Measurements from ENCODE around the gene HNRNPAB.

HNRNPAB gene

DNA sequence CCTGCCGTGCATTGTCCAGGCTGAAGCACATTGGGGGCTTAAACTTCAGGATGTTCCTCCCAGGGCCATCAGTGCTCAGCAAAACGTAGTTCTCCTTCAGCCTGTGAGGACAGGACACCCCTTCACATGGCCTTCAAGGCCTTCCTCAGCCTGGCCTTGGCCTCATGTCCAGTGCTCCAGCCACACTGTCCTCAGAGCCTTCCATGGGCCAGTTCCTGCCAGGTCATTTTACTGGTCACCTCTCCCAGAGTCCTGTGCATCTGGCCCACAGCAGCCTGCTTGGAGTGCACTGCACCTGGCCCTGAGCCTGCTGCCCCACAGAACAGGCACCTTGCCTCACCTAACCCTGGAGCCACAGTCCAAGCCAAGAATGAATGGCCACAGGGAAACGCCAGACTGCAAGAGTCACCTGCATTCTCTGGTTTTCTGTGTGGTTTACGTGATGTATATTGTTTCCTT lies 8.7 kb downstream of the HNRNPAB start:
- Histone ChIP-seq H4K91ac (ENCODE audit: low read depth, low read length) (no peak overlapping the region), H3K9ac (ENCODE audit: low read length) (no peak overlapping the region), H2AFZ (ENCODE audit: insufficient read depth, low read length, poor library complexity) (no peak overlapping the region), H3K4ac (ENCODE audit: low read depth, low read length) (no peak overlapping the region), H3K27ac (ENCODE audit: low read depth, low read length) (no peak overlapping the region), H2AK5ac (ENCODE audit: low read length) (no peak overlapping the region), H2BK12ac (ENCODE audit: low read length) (no peak overlapping the region), H3K4me1 (ENCODE audit: control insufficient read depth in 1 of 2, insufficient read depth in 2 of 2, low read length in 2 of 2) (peaks cover 0 to 3% of the 10 kb centered on the region in 2 experiments), H3K14ac (ENCODE audit: low read length) (no peak overlapping the region), H3K23ac (ENCODE audit: low read length) (no peak overlapping the region), H3K4me3 (ENCODE audit: low read depth, low read length) (no peak overlapping the region), H3K27me3 (ENCODE audit: insufficient read depth, low read length) (no peaks in the 10 kb centered on the region), H2BK5ac (ENCODE audit: low read depth, low read length, poor library complexity) (no peak overlapping the region), H3K79me1 (ENCODE audit: low read length) (no peaks in the 10 kb centered on the region), H3K79me2 (ENCODE audit: control insufficient read depth, insufficient read depth, low read length, poor library complexity) (no peaks in the 10 kb centered on the region), H3K18ac (ENCODE audit: low read length) (no peak overlapping the region), H4K8ac (ENCODE audit: low read depth, low read length) (no peak overlapping the region), H4K12ac (ENCODE audit: low read depth, low read length) (peak overlapping the region; percentile 9), H3K36me3 (ENCODE audit: control insufficient read depth in 1 of 2, insufficient read depth in 2 of 2, low read length in 2 of 2) (peaks cover 76 to 85% of the 10 kb centered on the region in 2 experiments), H3K4me2 (ENCODE audit: low read length) (no peak overlapping the region), H2BK120ac (ENCODE audit: insufficient read depth, low read length, poor library complexity) (no peak overlapping the region), H3K9me3 (ENCODE audit: insufficient read depth, low read depth, low read length) (peaks cover 1% of the 10 kb centered on the region)
- no CpG with 5 or more reads among the region's 4 CpGs for WGBS (ENCODE audit: extremely low coverage, insufficient coverage, insufficient read length)
- peak; percentile 49 to 54 for DNase-seq

DNA sequence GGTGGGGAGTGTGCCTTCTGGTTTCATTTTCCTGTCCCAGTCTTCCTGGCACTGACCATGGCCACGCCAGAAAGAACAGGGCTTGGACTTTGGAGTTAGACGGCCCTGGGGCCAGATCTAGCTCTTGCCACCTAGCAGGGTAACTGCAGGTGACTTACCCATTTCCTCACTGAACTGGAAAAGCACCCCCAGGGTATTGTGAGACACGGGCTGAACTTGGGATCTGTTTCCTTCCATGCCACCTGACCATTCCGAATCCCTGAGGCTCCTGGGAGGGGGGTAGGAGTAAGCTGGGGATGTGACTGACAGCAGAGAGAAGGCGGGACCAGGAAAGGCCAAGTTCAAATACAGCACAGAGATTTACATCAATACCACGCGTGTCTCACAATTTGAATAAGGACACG lies 9.4 kb downstream of the HNRNPAB start:
- Histone ChIP-seq H3K79me2 (ENCODE audit: control insufficient read depth, insufficient read depth, low read length, poor library complexity) (no peaks in the 10 kb centered on the region), H3K9ac (ENCODE audit: low read length) (no peak overlapping the region)

DNA sequence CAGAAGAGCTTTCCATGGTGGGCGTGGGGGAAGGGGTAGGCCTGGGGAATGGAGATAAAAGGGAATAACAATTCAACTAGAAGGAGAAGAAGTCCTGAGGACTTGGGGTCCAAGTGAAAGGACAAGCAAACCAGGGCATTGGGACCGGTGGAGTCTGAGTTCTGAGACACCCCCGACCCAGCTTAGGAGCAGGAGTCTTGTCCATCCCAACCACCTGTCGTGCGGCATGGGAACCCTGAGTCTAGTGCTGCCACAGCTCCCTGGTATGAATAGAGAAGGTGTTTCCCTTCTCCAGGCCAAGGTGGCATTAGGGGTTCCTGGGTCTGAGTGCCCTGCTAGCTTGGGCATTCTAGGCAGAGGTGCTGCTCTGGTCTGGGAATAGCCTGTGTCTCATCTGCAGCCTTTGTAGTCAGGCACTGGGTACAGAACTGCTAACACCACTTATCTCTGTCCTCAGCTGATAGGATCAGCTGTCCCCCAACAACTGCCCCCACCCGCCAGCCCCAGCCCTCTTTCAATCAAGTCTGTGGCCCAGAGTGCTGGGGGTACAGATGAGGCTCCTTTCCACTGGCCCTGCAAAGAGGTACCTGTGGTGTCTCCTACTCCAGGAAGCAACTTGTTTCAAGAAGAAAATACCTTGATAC lies 9.9 kb downstream of the HNRNPAB start:
- Histone ChIP-seq H3K4me1 (ENCODE audit: control insufficient read depth in 1 of 2, insufficient read depth in 2 of 2, low read length in 2 of 2) (peaks cover 0 to 3% of the 10 kb centered on the region in 2 experiments), H3K27ac (ENCODE audit: low read depth, low read length) (no peak overlapping the region), H3K4me2 (ENCODE audit: low read length) (no peak overlapping the region), H3K36me3 (ENCODE audit: control insufficient read depth in 1 of 2, insufficient read depth in 2 of 2, low read length in 2 of 2) (peaks cover 67 to 74% of the 10 kb centered on the region in 2 experiments), H3K4me3 (ENCODE audit: low read depth, low read length) (no peak overlapping the region), H2BK5ac (ENCODE audit: low read depth, low read length, poor library complexity) (no peak overlapping the region), H2BK120ac (ENCODE audit: insufficient read depth, low read length, poor library complexity) (no peak overlapping the region), H3K79me1 (ENCODE audit: low read length) (no peaks in the 10 kb centered on the region), H3K9ac (ENCODE audit: low read length) (no peak overlapping the region), H4K12ac (ENCODE audit: low read depth, low read length) (no peak overlapping the region), H2AFZ (ENCODE audit: insufficient read depth, low read length, poor library complexity) (no peak overlapping the region), H4K8ac (ENCODE audit: low read depth, low read length) (no peak overlapping the region), H3K27me3 (ENCODE audit: insufficient read depth, low read length) (no peaks in the 10 kb centered on the region), H3K23ac (ENCODE audit: low read length) (no peak overlapping the region), H3K14ac (ENCODE audit: low read length) (no peak overlapping the region), H3K79me2 (ENCODE audit: control insufficient read depth, insufficient read depth, low read length, poor library complexity) (no peaks in the 10 kb centered on the region), H3K18ac (ENCODE audit: low read length) (no peak overlapping the region), H4K91ac (ENCODE audit: low read depth, low read length) (no peak overlapping the region), H2AK5ac (ENCODE audit: low read length) (no peak overlapping the region), H2BK12ac (ENCODE audit: low read length) (no peak overlapping the region), H3K4ac (ENCODE audit: low read depth, low read length) (no peak overlapping the region), H3K9me3 (ENCODE audit: insufficient read depth, low read depth, low read length) (peaks cover 1% of the 10 kb centered on the region)
- DNase-seq, result no peak
- WGBS (ENCODE audit: extremely low coverage, insufficient coverage, insufficient read length), result no CpG with 5 or more reads among the region's 6 CpGs

More for the DNA sequence above, 9.4 kb downstream of the HNRNPAB start:
- Histone ChIP-seq H3K9me3 (ENCODE audit: insufficient read depth, low read depth, low read length) (peaks cover 1% of the 10 kb centered on the region), H3K4me2 (ENCODE audit: low read length) (no peak overlapping the region), H3K14ac (ENCODE audit: low read length) (no peak overlapping the region), H3K4ac (ENCODE audit: low read depth, low read length) (no peak overlapping the region), H2BK120ac (ENCODE audit: insufficient read depth, low read length, poor library complexity) (no peak overlapping the region), H3K27me3 (ENCODE audit: insufficient read depth, low read length) (no peaks in the 10 kb centered on the region), H2AFZ (ENCODE audit: insufficient read depth, low read length, poor library complexity) (no peak overlapping the region), H3K27ac (ENCODE audit: low read depth, low read length) (no peak overlapping the region), H3K4me3 (ENCODE audit: low read depth, low read length) (no peak overlapping the region), H4K12ac (ENCODE audit: low read depth, low read length) (no peak overlapping the region), H2BK5ac (ENCODE audit: low read depth, low read length, poor library complexity) (no peak overlapping the region), H4K8ac (ENCODE audit: low read depth, low read length) (no peak overlapping the region), H2BK12ac (ENCODE audit: low read length) (no peak overlapping the region), H3K18ac (ENCODE audit: low read length) (no peak overlapping the region), H4K91ac (ENCODE audit: low read depth, low read length) (no peak overlapping the region), H3K23ac (ENCODE audit: low read length) (no peak overlapping the region), H2AK5ac (ENCODE audit: low read length) (no peak overlapping the region), H3K79me1 (ENCODE audit: low read length) (no peaks in the 10 kb centered on the region), H3K36me3 (ENCODE audit: control insufficient read depth in 1 of 2, insufficient read depth in 2 of 2, low read length in 2 of 2) (peaks cover 73 to 80% of the 10 kb centered on the region in 2 experiments), H3K4me1 (ENCODE audit: control insufficient read depth in 1 of 2, insufficient read depth in 2 of 2, low read length in 2 of 2) (peaks cover 0 to 3% of the 10 kb centered on the region in 2 experiments)
- no CpG with 5 or more reads among the region's 8 CpGs for WGBS (ENCODE audit: extremely low coverage, insufficient coverage, insufficient read length)
- no peak for DNase-seq

DNA sequence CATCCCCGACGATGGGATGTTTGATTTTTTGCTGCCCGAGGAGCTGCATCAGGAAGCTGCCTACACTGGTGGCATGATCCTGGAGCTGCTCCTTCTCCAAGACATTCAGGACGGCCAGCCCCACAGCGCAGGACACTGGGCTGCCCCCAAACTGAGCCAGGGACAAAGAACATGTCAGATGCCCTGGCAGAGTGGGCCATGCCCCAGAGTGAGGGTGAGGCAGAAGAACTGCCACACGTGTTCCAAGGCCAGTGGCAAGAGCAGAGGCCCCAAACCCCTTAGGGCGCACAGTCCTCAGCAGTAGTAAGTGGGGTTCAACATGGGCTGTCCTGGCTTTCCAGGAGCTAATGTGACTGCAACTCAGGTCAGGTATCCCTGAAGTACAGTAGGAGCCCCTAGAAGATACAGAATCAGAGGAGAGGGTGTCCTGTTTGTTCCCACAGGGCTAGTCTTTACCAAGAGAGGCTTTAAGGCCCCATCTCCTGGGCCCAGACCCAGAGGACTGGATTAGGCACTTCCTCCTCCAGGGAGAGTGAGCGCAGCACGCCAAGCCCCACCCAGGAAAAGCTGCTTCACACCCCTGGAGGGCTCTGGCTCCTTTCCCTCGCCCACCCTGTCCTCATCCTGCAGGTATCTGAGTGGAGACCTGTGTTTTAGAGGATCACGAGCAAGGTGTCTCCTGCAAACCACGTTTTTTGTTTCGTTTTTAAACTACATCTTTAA lies 11.1 kb downstream of the HNRNPAB start:
- Histone ChIP-seq H3K9me3 (ENCODE audit: insufficient read depth, low read depth, low read length) (peaks cover 1% of the 10 kb centered on the region), H3K79me2 (ENCODE audit: control insufficient read depth, insufficient read depth, low read length, poor library complexity) (no peaks in the 10 kb centered on the region), H3K9ac (ENCODE audit: low read length) (no peak overlapping the region), H2AK5ac (ENCODE audit: low read length) (no peak overlapping the region), H4K91ac (ENCODE audit: low read depth, low read length) (no peak overlapping the region), H3K4ac (ENCODE audit: low read depth, low read length) (no peak overlapping the region), H4K12ac (ENCODE audit: low read depth, low read length) (no peak overlapping the region), H3K4me2 (ENCODE audit: low read length) (no peak overlapping the region), H3K36me3 (ENCODE audit: control insufficient read depth in 1 of 2, insufficient read depth in 2 of 2, low read length in 2 of 2) (peaks cover 56 to 65% of the 10 kb centered on the region in 2 experiments), H4K8ac (ENCODE audit: low read depth, low read length) (no peak overlapping the region), H3K79me1 (ENCODE audit: low read length) (no peaks in the 10 kb centered on the region), H3K14ac (ENCODE audit: low read length) (no peak overlapping the region), H2BK12ac (ENCODE audit: low read length) (no peak overlapping the region), H3K27ac (ENCODE audit: low read depth, low read length) (no peak overlapping the region), H2BK5ac (ENCODE audit: low read depth, low read length, poor library complexity) (no peak overlapping the region), H3K4me1 (ENCODE audit: control insufficient read depth in 1 of 2, insufficient read depth in 2 of 2, low read length in 2 of 2) (peaks cover 0 to 3% of the 10 kb centered on the region in 2 experiments), H3K27me3 (ENCODE audit: insufficient read depth, low read length) (no peaks in the 10 kb centered on the region), H2AFZ (ENCODE audit: insufficient read depth, low read length, poor library complexity) (no peak overlapping the region), H3K18ac (ENCODE audit: low read length) (no peak overlapping the region), H3K23ac (ENCODE audit: low read length) (no peak overlapping the region), H2BK120ac (ENCODE audit: insufficient read depth, low read length, poor library complexity) (no peak overlapping the region), H3K4me3 (ENCODE audit: low read depth, low read length) (no peak overlapping the region)
- no peak for DNase-seq
- WGBS (ENCODE audit: extremely low coverage, insufficient coverage, insufficient read length), result no CpG with 5 or more reads among the region's 13 CpGs
